ENCODE results near the gene AP4B1.

- TF ChIP-seq EZH2 (IDR thresholded peaks at IDR 0.05; ENCODE audit: borderline replicate concordance, low read depth, low read length) = no peak
- TF ChIP-seq MCM7 (IDR thresholded peaks at IDR 0.05) = no peak
- no peak for TF ChIP-seq CBX8 (IDR thresholded peaks at IDR 0.05; ENCODE audit: borderline replicate concordance, extremely low read depth, low read depth, low read length, poor library complexity, severe bottlenecking)
- TF ChIP-seq ZNF449 (CRISPR knock-in tag; IDR thresholded peaks at IDR 0.05) = no peak
- TF ChIP-seq CREB1 (IDR thresholded peaks at IDR 0.05) = no peak
- TF ChIP-seq CREB1 (CRISPR knock-in tag; IDR thresholded peaks at IDR 0.05) = no peak
- no peak for TF ChIP-seq HNRNPLL (IDR thresholded peaks at IDR 0.05; ENCODE audit: low read depth, low read length, poor library complexity, severe bottlenecking)
- no peak for TF ChIP-seq SAP30 (IDR thresholded peaks at IDR 0.05; ENCODE audit: borderline replicate concordance, insufficient read depth, low read depth, low read length, poor library complexity, severe bottlenecking)
- no peak for TF ChIP-seq EGR1 (conservative IDR thresholded peaks at IDR 0.05)
- TF ChIP-seq E2F6 (IDR thresholded peaks at IDR 0.05; ENCODE audit: borderline replicate concordance in 1 of 2, extremely low read depth in 1 of 2, insufficient read depth in 1 of 2, insufficient read length in 1 of 2, low read depth in 1 of 2, low read length in 1 of 2, poor library complexity in 1 of 2, severe bottlenecking in 1 of 2) = no peak
- TF ChIP-seq ZBTB11 (CRISPR knock-in tag; IDR thresholded peaks at IDR 0.05) = 0 out of 6 replicates have a peak, but pooled peaks of 1 of the 3 experiments have one; percentile 28
- no peak for TF ChIP-seq TAF15 (IDR thresholded peaks at IDR 0.05; ENCODE audit: low read depth, low read length)
- no peak for TF ChIP-seq TAF1 (IDR thresholded peaks at IDR 0.05; ENCODE audit: control insufficient read depth, extremely low read depth, insufficient read depth, low read length, severe bottlenecking)
- no peak for TF ChIP-seq ATF2 (CRISPR knock-in tag; IDR thresholded peaks at IDR 0.05)
Measured at GRCh38 chr1:113940365-113941244, 36.0 kb upstream of the AP4B1 start.

All from K562 (cell line).